Measurements from ENCODE around the gene COL6A2.
"Not testable (repeated sequence)": the region's sequence is repeated elsewhere in the genome, so short reads cannot be mapped to it uniquely, and the experiment has no call there.

COL6A2 gene

DNA sequence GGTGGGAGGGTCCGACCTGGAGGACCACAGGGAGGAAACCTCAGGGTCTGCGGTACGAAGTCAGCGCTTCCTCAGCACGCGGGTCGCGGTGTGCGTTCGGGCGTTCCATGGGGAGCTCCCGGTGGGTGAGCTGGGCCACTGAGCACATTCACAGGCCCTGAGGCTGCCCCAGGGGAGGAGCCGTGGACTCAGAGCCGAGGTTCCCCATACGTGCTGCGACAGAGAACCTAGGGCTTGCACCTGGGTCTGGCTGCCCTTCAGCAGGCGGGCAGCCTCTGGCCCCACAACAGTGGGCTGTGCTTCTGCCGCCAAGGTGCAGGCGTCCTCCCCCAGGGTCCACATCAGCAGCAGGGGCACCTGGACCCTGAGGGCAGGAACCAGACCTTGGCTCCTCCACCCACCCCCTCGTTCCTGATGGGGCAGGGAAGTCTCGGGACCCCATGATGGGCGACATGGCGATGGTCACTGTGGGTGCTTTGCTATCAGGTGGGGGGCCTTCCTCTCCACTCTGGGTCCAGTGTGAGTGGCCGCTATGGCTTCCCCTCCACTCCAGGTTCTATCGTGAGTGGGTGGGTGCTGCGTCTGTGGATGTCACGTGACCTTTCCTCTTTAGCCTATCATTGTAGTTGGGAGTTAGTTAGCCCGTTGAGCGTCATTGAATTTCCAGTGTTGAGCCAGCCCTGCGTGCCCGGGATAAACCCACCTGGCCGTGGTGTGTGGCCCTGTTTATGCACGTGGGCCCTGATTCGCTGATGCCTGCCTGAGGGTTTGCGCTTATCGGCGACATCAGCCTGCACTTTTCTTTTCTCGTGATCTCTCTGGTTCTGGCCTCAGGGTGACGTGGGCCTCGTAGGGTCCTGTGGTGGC lies 29.6 kb downstream of the COL6A2 start:
- no peak for DNase-seq

DNA sequence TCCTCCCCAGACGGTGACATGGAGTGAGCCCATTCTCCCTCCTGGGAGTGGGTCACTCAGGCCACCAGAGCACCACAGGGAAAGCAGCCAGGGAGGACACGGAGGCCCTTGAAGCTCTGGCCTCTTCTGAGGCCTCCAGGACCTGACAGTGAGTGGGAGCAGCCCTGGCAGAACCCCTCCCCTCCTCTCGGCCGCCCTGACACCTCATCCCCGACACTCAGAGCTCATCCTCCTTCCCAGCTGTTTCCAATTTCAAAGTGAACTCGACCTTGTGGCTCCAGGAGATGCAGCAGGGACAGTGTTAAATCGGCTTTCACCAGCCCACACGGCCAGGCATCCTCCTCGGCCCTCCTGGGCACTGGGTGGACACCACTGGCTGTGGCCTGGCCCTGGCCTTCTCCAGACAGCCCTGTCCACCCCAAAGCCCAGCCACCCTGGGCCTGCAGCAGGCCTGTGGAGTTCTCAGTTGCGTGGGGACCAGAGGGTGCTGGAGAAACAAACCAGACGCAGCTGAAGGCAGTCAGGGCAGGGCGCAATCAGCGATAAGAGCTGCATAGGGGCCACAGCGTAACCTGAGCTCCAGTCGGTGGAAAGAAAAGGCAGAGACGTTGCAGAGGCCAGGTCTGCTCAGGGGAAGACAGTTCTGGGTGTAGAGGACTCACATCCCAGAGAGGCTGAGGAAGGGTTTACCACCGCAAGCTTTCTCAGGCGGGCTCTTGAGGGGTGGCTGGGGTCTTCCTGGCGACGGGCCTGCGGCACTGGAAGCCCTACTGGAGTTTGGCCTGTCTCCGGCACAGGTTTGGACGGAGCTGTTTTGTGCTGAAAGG lies 30.4 kb downstream of the COL6A2 start:
- no peak for DNase-seq

DNA sequence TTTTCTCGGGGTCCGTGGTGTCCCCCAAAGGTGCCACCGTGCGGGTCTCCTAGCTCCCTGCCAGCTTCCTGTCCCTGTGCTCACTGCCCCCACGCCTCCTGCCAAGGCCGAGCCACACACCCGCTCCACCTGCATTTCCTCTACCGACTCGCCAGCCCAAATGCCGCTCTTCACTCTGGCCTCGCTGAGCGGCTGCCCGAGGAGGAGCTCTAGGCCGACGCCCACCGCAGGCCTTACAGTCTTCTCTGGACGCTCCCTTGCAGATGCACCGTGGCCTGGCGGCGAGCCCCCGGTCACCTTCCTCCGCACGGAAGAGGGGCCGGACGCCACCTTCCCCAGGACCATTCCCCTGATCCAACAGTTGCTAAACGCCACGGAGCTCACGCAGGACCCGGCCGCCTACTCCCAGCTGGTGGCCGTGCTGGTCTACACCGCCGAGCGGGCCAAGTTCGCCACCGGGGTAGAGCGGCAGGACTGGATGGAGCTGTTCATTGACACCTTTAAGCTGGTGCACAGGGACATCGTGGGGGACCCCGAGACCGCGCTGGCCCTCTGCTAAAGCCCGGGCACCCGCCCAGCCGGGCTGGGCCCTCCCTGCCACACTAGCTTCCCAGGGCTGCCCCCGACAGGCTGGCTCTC lies 31.1 kb downstream of the COL6A2 start:
- DNase-seq: no peak

GRCh38 chr21:46129846-46130651 lies 32.1 kb downstream of the COL6A2 start:
- DNase-seq: no peak

GRCh38 chr21:46130831-46131587 lies 33.1 kb downstream of the COL6A2 start:
- DNase-seq: no peak

- no peak for DNase-seq
Observed at GRCh38 chr21:46131588-46131837, 33.6 kb downstream of the COL6A2 start.

- no peak for DNase-seq
Observed at GRCh38 chr21:46131838-46132651, 34.1 kb downstream of the COL6A2 start.

DNA sequence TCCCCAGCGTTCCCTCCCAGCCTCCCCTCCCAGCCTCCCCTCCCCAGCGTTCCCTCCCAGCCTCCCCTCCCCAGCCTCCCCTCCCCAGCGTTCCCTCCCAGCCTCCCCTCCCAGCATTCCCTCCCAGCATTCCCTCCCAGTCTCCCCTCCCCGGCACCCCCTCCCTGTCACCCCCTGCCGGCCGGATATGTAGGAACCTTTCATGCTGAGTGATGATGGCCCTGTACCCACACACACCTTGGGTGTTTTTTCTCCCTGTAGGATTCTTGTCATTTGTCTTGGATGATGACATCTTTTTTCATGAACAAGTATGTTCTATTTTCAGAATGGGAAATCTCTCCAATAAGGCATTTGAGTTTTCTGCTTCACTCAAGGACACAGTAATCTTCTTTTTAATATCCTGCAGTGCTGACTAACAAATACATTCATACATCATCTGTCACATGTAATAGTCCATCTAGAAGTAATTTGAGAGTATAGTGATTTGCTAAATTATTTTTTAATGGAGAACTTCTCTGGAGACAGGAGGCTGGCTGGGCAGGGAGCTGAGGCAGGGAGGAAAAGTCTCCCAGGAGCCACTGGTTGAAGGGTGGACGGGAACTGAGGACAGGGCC lies 38.0 kb downstream of the COL6A2 start:
- no peak for DNase-seq

DNA sequence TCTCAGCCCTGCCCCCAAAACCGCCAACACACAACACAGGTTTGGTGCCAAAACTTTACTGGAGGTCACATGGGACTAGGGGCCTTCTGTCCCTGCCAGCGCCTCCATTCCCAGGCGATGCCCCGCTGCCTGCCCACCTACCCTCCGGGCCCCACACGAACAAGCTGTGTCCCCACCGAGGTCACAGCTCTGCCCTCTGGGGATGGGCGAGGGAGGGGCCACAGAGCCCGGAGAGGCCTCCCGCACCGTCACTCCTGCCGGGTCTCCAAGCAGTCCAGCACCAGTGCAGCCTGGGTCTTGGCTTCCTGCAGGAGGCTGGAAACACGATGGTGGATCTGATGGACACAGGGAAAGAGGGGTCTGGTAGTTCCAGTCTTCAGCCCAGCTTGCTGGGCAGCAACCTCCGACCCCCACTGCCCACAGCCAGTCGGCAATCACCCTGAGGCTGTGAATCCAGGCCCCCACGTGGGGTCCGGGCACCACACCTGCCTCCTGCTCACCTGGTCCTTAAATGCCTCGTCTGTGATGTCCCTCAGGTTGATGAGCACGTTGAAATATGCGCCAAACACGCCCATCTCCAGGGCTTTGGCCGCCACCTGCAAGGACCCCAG lies 38.9 kb downstream of the COL6A2 start:
- DNase-seq: no peak

DNA sequence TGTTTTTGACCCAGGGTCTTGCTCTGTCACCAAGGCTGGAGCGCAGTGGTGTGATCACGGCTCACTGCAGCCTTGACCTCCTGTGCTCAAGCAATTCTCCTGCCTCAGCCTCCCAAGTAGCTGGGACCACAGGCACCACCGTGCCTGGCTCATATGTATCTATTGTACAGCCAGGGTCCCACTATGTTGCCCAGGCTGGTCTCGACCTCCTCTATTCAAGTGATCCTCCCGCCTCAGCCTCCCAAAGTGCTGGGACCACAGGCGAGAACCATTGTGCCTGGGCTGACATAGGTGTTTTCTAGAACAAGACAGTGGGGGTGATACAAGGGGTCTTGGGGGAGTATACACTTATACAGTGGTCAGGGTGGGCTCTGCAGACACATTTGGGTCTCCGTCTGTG lies 40.0 kb downstream of the COL6A2 start:
- no peak for DNase-seq

DNA sequence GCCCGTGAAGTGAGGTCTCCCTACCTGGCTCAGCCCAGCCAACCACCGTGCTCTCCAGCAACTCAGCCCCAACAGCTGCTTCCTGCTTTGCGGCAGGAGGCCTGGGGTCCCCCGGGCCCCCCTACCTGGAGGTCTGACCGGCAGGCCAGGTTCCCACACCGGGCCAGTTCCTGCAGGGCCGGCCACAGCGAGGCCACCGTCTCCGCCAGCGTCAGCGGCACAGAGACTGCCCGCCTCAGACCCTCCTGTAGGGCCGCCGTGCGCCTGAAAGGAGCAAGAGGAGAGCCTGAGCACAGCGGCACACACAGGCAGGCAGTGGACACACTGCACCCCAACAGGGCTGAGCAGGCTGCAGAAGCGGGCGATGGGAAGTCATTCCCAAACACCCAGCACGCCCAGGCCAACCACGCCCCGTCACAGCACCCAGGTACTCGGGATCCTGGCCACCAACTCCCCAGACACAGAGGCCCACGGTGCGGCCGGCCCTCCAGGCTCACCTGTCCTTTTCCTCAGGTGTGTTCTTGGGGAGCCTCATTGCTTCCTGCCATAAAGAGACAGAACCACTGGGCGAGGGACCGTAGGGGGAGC lies 40.6 kb downstream of the COL6A2 start:
- no peak for DNase-seq

DNA sequence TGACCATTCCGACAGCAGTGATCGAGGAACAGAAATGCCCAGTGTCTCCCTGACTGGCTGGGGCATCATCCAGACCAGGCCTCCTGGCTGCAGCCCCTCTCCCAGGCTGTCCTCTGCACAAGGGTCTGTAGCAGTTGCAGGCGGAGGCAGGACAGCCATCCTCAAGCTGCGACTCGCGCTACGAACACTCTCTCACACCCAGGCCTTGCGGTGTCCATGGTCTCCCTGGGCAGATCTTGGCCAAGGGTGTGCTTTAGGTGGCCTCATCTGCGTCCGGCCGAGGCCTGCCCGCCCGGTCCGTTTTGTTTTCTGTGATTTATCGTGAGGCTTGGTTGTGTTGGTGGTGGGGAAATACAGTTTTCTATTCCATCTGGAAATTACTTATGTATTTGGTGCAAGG lies 41.8 kb downstream of the COL6A2 start:
- no peak for DNase-seq

- DNase-seq: not testable (repeated sequence)
Observed at GRCh38 chr21:46140352-46141003, 42.6 kb downstream of the COL6A2 start.

DNA sequence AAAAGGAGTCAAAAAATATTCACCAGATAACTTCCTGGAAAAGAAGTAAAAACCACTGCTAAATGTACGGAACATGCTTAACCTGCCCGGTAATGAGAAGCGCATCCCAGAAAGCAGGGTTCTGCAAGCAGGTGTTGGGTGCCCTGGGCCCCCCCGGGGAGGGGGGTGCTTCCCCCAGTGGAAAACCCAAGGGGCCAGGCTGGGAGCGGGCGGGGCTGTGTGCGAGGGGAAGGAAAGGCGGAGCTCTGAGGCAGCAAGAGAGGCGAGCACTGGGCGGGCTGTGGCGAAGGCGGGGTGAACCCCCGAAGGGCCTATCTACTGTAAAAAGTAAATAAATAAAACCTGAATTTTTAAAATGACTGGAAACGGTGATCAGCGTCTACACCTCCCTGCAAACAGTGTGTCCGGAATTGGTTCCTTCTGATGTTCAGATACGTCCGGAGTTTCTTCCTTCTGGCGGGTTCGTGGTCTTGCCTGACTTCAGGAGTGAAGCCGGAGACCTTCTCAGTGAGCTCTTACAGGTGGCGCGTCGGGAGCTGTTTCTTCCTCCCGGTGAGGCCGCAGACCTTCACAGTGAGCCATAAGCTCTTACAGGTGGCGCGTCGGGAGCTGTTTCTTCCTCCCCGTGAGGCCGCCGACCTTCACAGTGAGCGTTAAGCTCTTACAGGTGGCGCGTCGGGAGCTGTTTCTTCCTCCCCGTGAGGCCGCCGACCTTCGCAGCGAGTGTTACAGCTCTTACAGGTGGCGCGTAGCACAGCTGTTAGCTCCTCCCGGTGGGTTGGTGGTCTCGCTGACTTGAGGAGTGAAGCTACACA lies 44.1 kb downstream of the COL6A2 start:
- no peak for DNase-seq

- no peak for DNase-seq
Observed at GRCh38 chr21:46142582-46143473, 44.9 kb downstream of the COL6A2 start.

DNA sequence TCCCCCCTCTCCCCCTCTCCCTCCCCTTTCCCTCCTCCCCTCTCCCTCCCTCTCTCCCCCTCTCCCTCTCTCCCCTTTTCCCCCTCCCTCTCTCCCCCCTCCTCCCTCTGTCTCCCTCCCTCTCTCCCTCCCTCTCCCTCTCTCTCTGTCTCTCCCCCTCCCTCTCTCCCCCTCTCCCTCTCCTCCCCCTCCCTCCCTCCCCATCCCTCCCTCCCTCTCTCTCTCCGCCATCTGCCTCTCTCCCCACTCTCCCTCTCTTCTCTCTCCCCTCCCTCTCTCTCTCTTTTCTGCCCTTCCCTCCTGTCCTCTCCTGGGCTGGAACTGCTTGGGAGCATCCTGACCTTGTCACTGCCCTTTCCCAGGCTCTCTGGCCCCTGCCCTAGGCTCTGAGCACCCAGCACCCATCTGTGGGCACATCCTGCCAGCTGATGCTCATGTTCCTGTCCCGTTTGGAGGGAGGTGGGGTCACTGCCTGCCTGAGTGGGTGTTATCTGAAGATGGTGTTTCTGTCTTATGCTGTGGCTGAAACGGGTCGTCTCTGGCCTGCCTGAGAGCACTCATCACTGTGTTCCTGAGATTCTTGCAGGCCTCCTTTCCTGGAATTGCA lies 46.7 kb downstream of the COL6A2 start:
- no peak for DNase-seq
